ENCODE measurements around the gene CLK3.
A peak's percentile ranks its signal among the peaks of the same experiment; 100 is the strongest.

The CLK3 gene

DNA sequence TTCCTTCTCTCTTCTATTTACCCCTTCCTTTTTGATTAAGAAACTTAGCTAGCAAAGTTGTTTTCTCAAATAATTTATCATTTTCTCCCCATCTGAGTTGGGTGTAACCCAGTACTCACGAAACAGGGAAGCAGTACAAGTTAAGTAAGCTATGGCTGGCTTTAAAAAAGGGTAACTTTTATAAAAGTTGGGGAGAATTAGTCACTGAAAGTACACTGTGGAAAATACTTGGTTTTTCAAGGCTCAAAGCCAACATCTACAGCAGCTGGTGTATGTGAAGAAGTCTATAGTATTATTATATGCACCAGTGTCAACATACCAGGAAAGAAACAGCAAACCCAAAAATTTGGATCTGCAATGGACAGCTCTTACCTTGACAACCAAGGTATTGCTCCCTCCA is 25.5 kb downstream of the CLK3 start:
- Histone ChIP-seq H3K4me2 (ENCODE audit: low read length) (no peak overlapping the region), H3K79me1 (ENCODE audit: low read length) (peaks cover 9% of the 10 kb centered on the region), H2BK15ac (replicated peaks; ENCODE audit: low read depth) (no peak overlapping the region), H3K9ac (ENCODE audit: low read length) (no peak overlapping the region), H2BK5ac (ENCODE audit: low read length) (no peak overlapping the region), H3K23ac (ENCODE audit: low read length) (no peak overlapping the region), H4K5ac (ENCODE audit: low read length) (no peak overlapping the region), H3K36me3 (ENCODE audit: control insufficient read depth, insufficient read depth, low read length) (no peaks in the 10 kb centered on the region), H4K8ac (ENCODE audit: low read depth, low read length) (no peak overlapping the region), H3K79me2 (ENCODE audit: control insufficient read depth, insufficient read depth, low read length) (no peaks in the 10 kb centered on the region), H3K4ac (ENCODE audit: low read depth, low read length) (no peak overlapping the region), H3K18ac (ENCODE audit: low read length) (no peak overlapping the region), H3K27me3 (ENCODE audit: insufficient read depth, low read length, poor library complexity) (no peaks in the 10 kb centered on the region), H2BK120ac (ENCODE audit: low read depth, low read length) (no peak overlapping the region), H3K4me3 (ENCODE audit: low read length) (no peak overlapping the region), H3K4me1 (ENCODE audit: control insufficient read depth, low read depth, low read length) (peaks cover 20% of the 10 kb centered on the region), H2AK5ac (ENCODE audit: low read length) (no peak overlapping the region), H3K56ac (ENCODE audit: low read length) (no peak overlapping the region), H3K27ac (ENCODE audit: low read depth, low read length) (no peak overlapping the region)
- WGBS (ENCODE audit: extremely low coverage, insufficient coverage, low lambda C conversion rate): no CpG with 5 or more reads among the region's 1 CpG
- DNase-seq: no peak

DNA sequence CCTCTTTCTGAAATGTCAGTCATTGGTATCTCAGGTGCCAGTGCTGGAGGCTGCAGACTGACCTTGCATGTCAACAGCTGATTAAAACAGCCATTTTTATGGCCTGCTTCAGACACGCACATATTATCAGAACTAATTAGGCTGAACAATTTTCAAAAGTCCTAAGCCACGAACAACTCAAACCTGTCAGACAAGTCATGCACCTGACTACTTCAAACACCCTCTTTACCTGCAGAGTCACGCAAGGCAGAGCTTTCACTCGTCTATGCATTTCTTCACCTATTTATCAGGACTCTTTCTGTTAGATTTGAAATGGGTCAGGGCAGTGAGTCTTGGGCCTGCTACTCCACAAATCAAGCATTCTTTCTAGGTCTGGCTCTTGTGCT is 26.7 kb downstream of the CLK3 start:
- H2BK120ac ChIP-seq (ENCODE audit: low read depth, low read length): no peak overlapping the region
- no peak overlapping the region for H4K8ac ChIP-seq (ENCODE audit: low read depth, low read length)
- H3K9ac ChIP-seq (ENCODE audit: low read length): no peak overlapping the region
- no peak overlapping the region for H3K23ac ChIP-seq (ENCODE audit: low read length)
- no CpG with 5 or more reads among the region's 4 CpGs for WGBS (ENCODE audit: extremely low coverage, insufficient coverage, low lambda C conversion rate)
- no peak overlapping the region for H2AK5ac ChIP-seq (ENCODE audit: low read length)
- H3K4me1 ChIP-seq (ENCODE audit: control insufficient read depth, low read depth, low read length): peaks cover 20% of the 10 kb centered on the region
- no peak overlapping the region for H3K4ac ChIP-seq (ENCODE audit: low read depth, low read length)
- H3K27me3 ChIP-seq (ENCODE audit: insufficient read depth, low read length, poor library complexity): no peaks in the 10 kb centered on the region
- peak overlapping the region; percentile 74 for H3K56ac ChIP-seq (ENCODE audit: low read length)
- H3K27ac ChIP-seq (ENCODE audit: low read depth, low read length): peak overlapping the region; percentile 23
- no peaks in the 10 kb centered on the region for H3K36me3 ChIP-seq (ENCODE audit: control insufficient read depth, insufficient read depth, low read length)
- H3K79me2 ChIP-seq (ENCODE audit: control insufficient read depth, insufficient read depth, low read length): no peaks in the 10 kb centered on the region
- H2BK15ac ChIP-seq (replicated peaks; ENCODE audit: low read depth): no peak overlapping the region
- no peak overlapping the region for H4K5ac ChIP-seq (ENCODE audit: low read length)
- peak overlapping the region; percentile 43 for H3K18ac ChIP-seq (ENCODE audit: low read length)
- DNase-seq: no peak
- H2BK5ac ChIP-seq (ENCODE audit: low read length): peak overlapping the region; percentile 71
- peaks cover 11% of the 10 kb centered on the region for H3K79me1 ChIP-seq (ENCODE audit: low read length)
- no peak overlapping the region for H3K4me2 ChIP-seq (ENCODE audit: low read length)
- H3K4me3 ChIP-seq (ENCODE audit: low read length): no peak overlapping the region

DNA sequence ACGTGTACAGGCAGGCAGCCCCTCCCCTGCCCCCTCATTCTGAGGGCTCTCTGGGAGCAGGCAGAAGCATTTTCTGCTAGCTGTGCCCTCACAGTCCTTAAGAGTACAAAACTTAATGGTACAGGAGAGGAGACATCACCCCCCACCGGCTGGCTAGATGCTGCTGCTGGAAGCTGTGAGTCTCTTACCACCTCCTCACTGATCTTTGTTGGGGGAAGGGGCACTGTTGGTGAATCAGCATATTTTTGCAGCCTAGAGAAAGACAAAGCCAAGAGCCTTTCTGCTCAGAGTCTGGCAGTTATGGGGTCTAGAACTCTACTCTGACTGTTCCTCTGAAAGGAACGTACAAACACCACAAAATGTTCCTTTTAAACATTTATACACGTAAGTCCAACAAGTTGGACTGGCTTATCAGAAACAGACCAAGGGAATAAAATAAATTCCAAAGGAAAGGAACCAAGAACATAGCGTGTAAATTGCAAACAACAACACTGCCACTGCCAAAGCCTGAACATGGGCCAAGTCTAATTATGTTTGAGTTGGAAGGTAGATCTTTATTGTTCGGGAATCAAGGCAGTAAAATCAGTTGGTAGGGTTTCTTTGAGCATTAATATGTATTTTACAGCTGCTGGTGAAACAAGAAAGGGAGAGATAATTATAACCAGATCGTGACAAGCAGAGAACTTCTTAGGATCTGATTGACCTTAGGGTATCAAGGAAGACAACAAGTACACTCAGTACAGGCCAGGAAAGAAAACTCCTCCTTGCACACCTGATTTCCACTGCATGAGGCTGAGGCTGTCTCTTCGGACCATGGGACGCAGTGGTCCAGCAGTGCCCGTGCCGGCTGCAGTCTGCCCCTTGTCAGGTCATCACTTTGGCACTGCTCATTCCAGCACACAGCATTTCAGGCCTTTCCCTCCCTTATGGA is 27.4 kb downstream of the CLK3 start:
- peak overlapping the region; percentile 41 for H3K4ac ChIP-seq (ENCODE audit: low read depth, low read length)
- no peaks in the 10 kb centered on the region for H3K36me3 ChIP-seq (ENCODE audit: control insufficient read depth, insufficient read depth, low read length)
- H3K4me2 ChIP-seq (ENCODE audit: low read length): peak overlapping the region; percentile 4
- H3K27ac ChIP-seq (ENCODE audit: low read depth, low read length): peak overlapping the region; percentile 45
- peak; percentile 86 for DNase-seq
- H4K5ac ChIP-seq (ENCODE audit: low read length): no peak overlapping the region
- no peak overlapping the region for H2BK15ac ChIP-seq (replicated peaks; ENCODE audit: low read depth)
- no peak overlapping the region for H2AK5ac ChIP-seq (ENCODE audit: low read length)
- H3K4me3 ChIP-seq (ENCODE audit: low read length): no peak overlapping the region
- H3K9ac ChIP-seq (ENCODE audit: low read length): peak overlapping the region; percentile 35
- H3K79me1 ChIP-seq (ENCODE audit: low read length): peaks cover 13% of the 10 kb centered on the region
- no peak overlapping the region for H4K8ac ChIP-seq (ENCODE audit: low read depth, low read length)
- peaks cover 20% of the 10 kb centered on the region for H3K4me1 ChIP-seq (ENCODE audit: control insufficient read depth, low read depth, low read length)
- H2BK120ac ChIP-seq (ENCODE audit: low read depth, low read length): no peak overlapping the region
- WGBS (ENCODE audit: extremely low coverage, insufficient coverage, low lambda C conversion rate): no CpG with 5 or more reads among the region's 11 CpGs
- no peaks in the 10 kb centered on the region for H3K27me3 ChIP-seq (ENCODE audit: insufficient read depth, low read length, poor library complexity)
- no peak overlapping the region for H3K23ac ChIP-seq (ENCODE audit: low read length)
- peak overlapping the region; percentile 43 for H3K18ac ChIP-seq (ENCODE audit: low read length)
- H3K79me2 ChIP-seq (ENCODE audit: control insufficient read depth, insufficient read depth, low read length): no peaks in the 10 kb centered on the region
- H3K56ac ChIP-seq (ENCODE audit: low read length): peak overlapping the region; percentile 74
- H2BK5ac ChIP-seq (ENCODE audit: low read length): peak overlapping the region; percentile 71

DNA sequence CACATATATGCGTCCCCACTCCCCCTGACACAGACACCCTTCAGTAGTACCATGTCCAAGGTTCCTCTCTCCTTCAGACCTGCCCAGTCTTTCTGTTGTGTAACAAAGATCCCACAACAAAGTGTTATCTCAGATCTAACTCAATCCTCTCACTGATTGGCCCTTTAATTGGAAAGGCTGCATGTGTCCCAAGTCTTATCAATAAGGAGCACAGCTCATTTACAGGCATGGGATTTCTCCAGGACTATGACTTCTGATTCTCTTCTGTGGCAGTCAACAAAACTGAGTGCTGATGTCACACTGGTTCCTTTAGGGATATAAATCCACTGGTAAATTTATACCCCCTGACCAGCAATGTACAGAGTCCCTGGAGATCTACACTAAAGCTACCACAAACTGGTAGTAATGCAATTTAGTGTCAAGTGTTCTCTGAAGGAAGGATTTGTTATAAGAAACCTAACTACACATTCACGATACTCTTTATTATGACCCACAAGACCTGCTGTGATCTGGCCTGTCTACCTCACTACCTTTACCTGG is 28.1 kb downstream of the CLK3 start:
- H3K56ac ChIP-seq (ENCODE audit: low read length): peak overlapping the region; percentile 74
- H3K23ac ChIP-seq (ENCODE audit: low read length): no peak overlapping the region
- no peak overlapping the region for H2AK5ac ChIP-seq (ENCODE audit: low read length)
- peaks cover 20% of the 10 kb centered on the region for H3K4me1 ChIP-seq (ENCODE audit: control insufficient read depth, low read depth, low read length)
- H3K4me2 ChIP-seq (ENCODE audit: low read length): no peak overlapping the region
- no peak overlapping the region for H3K4ac ChIP-seq (ENCODE audit: low read depth, low read length)
- no peak overlapping the region for H2BK120ac ChIP-seq (ENCODE audit: low read depth, low read length)
- no peak overlapping the region for H4K8ac ChIP-seq (ENCODE audit: low read depth, low read length)
- no peaks in the 10 kb centered on the region for H3K36me3 ChIP-seq (ENCODE audit: control insufficient read depth, insufficient read depth, low read length)
- no peak overlapping the region for H4K5ac ChIP-seq (ENCODE audit: low read length)
- H3K27ac ChIP-seq (ENCODE audit: low read depth, low read length): no peak overlapping the region
- no peaks in the 10 kb centered on the region for H3K27me3 ChIP-seq (ENCODE audit: insufficient read depth, low read length, poor library complexity)
- WGBS (ENCODE audit: extremely low coverage, insufficient coverage, low lambda C conversion rate): no CpG with 5 or more reads among the region's 2 CpGs
- peak overlapping the region; percentile 4 for H3K18ac ChIP-seq (ENCODE audit: low read length)
- no peak overlapping the region for H3K9ac ChIP-seq (ENCODE audit: low read length)
- no peaks in the 10 kb centered on the region for H3K79me2 ChIP-seq (ENCODE audit: control insufficient read depth, insufficient read depth, low read length)
- peak overlapping the region; percentile 8 for H2BK5ac ChIP-seq (ENCODE audit: low read length)
- H2BK15ac ChIP-seq (replicated peaks; ENCODE audit: low read depth): no peak overlapping the region
- H3K79me1 ChIP-seq (ENCODE audit: low read length): peaks cover 13% of the 10 kb centered on the region
- no peak overlapping the region for H3K4me3 ChIP-seq (ENCODE audit: low read length)
- DNase-seq: peak; percentile 60

DNA sequence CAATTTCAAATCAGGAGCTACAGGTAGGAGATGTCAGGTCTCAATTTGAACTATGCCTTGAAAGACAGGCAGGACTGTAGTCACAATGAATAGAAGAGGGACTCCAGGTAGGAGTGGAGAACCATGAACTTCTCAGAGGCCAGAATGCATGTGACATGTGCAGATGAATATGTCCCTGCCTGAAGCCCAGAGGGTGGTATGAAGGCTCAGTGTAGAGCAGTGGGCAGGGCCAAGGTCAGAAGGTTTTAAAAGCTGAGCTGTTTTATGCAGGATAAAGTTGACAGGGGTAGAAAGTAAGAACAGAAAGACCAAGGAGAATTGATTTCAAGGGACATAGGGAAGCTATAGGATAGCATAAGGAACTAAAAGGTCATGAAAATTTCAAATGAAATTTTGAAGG is 30.8 kb downstream of the CLK3 start:
- no peak overlapping the region for H3K9ac ChIP-seq (ENCODE audit: low read length)
- H3K4me3 ChIP-seq (ENCODE audit: low read length): no peak overlapping the region
- no peak overlapping the region for H3K4me2 ChIP-seq (ENCODE audit: low read length)
- no peak for DNase-seq
- no peak overlapping the region for H4K8ac ChIP-seq (ENCODE audit: low read depth, low read length)
- no peak overlapping the region for H3K4ac ChIP-seq (ENCODE audit: low read depth, low read length)
- H3K27me3 ChIP-seq (ENCODE audit: insufficient read depth, low read length, poor library complexity): no peaks in the 10 kb centered on the region
- no peak overlapping the region for H2BK15ac ChIP-seq (replicated peaks; ENCODE audit: low read depth)
- no peak overlapping the region for H3K18ac ChIP-seq (ENCODE audit: low read length)
- H3K79me2 ChIP-seq (ENCODE audit: control insufficient read depth, insufficient read depth, low read length): no peaks in the 10 kb centered on the region
- H3K27ac ChIP-seq (ENCODE audit: low read depth, low read length): no peak overlapping the region
- no peak overlapping the region for H2BK120ac ChIP-seq (ENCODE audit: low read depth, low read length)
- no peak overlapping the region for H3K56ac ChIP-seq (ENCODE audit: low read length)
- H3K23ac ChIP-seq (ENCODE audit: low read length): no peak overlapping the region
- H4K5ac ChIP-seq (ENCODE audit: low read length): no peak overlapping the region
- H2BK5ac ChIP-seq (ENCODE audit: low read length): no peak overlapping the region
- peaks cover 20% of the 10 kb centered on the region for H3K4me1 ChIP-seq (ENCODE audit: control insufficient read depth, low read depth, low read length)
- H3K36me3 ChIP-seq (ENCODE audit: control insufficient read depth, insufficient read depth, low read length): peaks cover 1% of the 10 kb centered on the region
- peaks cover 15% of the 10 kb centered on the region for H3K79me1 ChIP-seq (ENCODE audit: low read length)
- no peak overlapping the region for H2AK5ac ChIP-seq (ENCODE audit: low read length)
